ENCODE data around the gene GNG7.
"Not testable (repeated sequence)": the region's sequence is repeated elsewhere in the genome, so short reads cannot be mapped to it uniquely, and the experiment has no call there.

Gene GNG7

GRCh38 chr19:2477732-2478191 lies 224.7 kb downstream of the GNG7 start:
- DNase-seq = no peak

GRCh38 chr19:2477141-2477710 lies 225.3 kb downstream of the GNG7 start:
- no peak for DNase-seq

GRCh38 chr19:2476451-2477140 lies 225.9 kb downstream of the GNG7 start:
- no peak for DNase-seq

GRCh38 chr19:2475702-2476450 lies 226.6 kb downstream of the GNG7 start, which contains the start of gene GADD45B:
Gene GADD45B (plus strand): TSS chr19:2476127. CDS start chr19:2476359, 232 bp downstream.
- peak; percentile 68 for DNase-seq

GRCh38 chr19:2475018-2475701 lies 227.3 kb downstream of the GNG7 start:
- no peak for DNase-seq

GRCh38 chr19:2474232-2475017 lies 228.1 kb downstream of the GNG7 start:
- peak; percentile 30 for DNase-seq

- not testable (repeated sequence) for DNase-seq
Observed at GRCh38 chr19:2469915-2470200, 232.6 kb downstream of the GNG7 start.

- DNase-seq = no peak
Observed at GRCh38 chr19:2469102-2469914, 233.2 kb downstream of the GNG7 start.

- DNase-seq = no peak
Observed at GRCh38 chr19:2468596-2468995, 233.9 kb downstream of the GNG7 start.

GRCh38 chr19:2464389-2464788 lies 238.1 kb downstream of the GNG7 start:
- DNase-seq = no peak

GRCh38 chr19:2463694-2464093 lies 238.8 kb downstream of the GNG7 start:
- not testable (repeated sequence) for DNase-seq

- no peak for DNase-seq
Observed at GRCh38 chr19:2462635-2463421, 239.7 kb downstream of the GNG7 start.

GRCh38 chr19:2461751-2462634 lies 240.5 kb downstream of the GNG7 start:
- no peak for DNase-seq
